Liver (tissue), 9 donors: ENCODE results near the gene ARHGEF2. TPM values are rescaled to one million over a fixed set of nuclear protein-coding genes. Genes with fewer than 3 reads are reported as not detected.

ENCODE experiments used
- DNase-seq: peaks from one replicate; pipeline ENCODE4 v3.0.0-alpha.2; 2017; ENCODE audit warnings: low spot score
- H3K27ac ChIP-seq, 2 donors: one replicate each; pipeline ENCODE4 v1.7.0; 2013; ENCODE audit warnings: inconsistent platforms in 2 of 2, low read length in 2 of 2, control low read depth in 1 of 2, low read depth in 1 of 2, mild to moderate bottlenecking in 1 of 2
- H3K27me3 ChIP-seq, 4 donors: one replicate each; pipeline versions ENCODE4 v1.6.1 to v1.7.0; 2013; ENCODE audit warnings: low read length in 3 of 4, inconsistent platforms in 1 of 4, mild to moderate bottlenecking in 1 of 4, moderate library complexity in 1 of 4; ENCODE audit not compliant: control insufficient read depth in 4 of 4, insufficient read depth in 4 of 4
- H3K36me3 ChIP-seq, 4 donors: one replicate each; pipeline versions ENCODE4 v1.6.1 to v1.7.0; 2013; ENCODE audit warnings: low read length in 3 of 4, mild to moderate bottlenecking in 3 of 4, low read depth in 1 of 4, moderate library complexity in 1 of 4; ENCODE audit not compliant: control insufficient read depth in 4 of 4, insufficient read depth in 3 of 4
- H3K4me1 ChIP-seq, 4 donors: one replicate each; pipeline versions ENCODE4 v1.6.1 to v1.7.0; 2013; ENCODE audit warnings: low read length in 3 of 4, mild to moderate bottlenecking in 3 of 4, moderate library complexity in 1 of 4; ENCODE audit not compliant: control insufficient read depth in 4 of 4, insufficient read depth in 4 of 4
- H3K4me3 ChIP-seq, 3 donors: one replicate each; pipeline versions ENCODE4 v1.6.1 to v1.7.0; 2013; ENCODE audit warnings: low read length in 3 of 3, control low read depth in 1 of 3, low read depth in 1 of 3, mild to moderate bottlenecking in 1 of 3
- H3K9ac ChIP-seq, 2 donors: one replicate each; pipeline ENCODE4 v1.7.0; 2013; ENCODE audit warnings: low read length in 2 of 2, mild to moderate bottlenecking in 2 of 2, moderate library complexity in 2 of 2, control low read depth in 1 of 2, low read depth in 1 of 2
- H3K9me3 ChIP-seq, 4 donors: one replicate each; pipeline versions ENCODE4 v1.6.1 to v1.7.0; 2013; ENCODE audit warnings: low read length in 3 of 4; ENCODE audit not compliant: control insufficient read depth in 4 of 4
- ATF3 ChIP-seq: IDR thresholded peaks from 2 replicates; pipeline ENCODE4 v1.6.1; 2016; ENCODE audit warnings: antibody characterized with exemption
- EGR1 ChIP-seq, 2 donors: IDR thresholded peaks; 2 replicates each; pipeline ENCODE4 v1.6.1; 2016 to 2018; ENCODE audit warnings: antibody characterized with exemption in 2 of 2, low read depth in 2 of 2
- FOXA1 ChIP-seq: IDR thresholded peaks from 2 replicates; pipeline ENCODE4 v1.6.1; 2016; ENCODE audit warnings: antibody characterized with exemption
- GABPA ChIP-seq, 2 donors: IDR thresholded peaks in 1 of 2; conservative IDR thresholded peaks in 1 of 2; 2 replicates each; pipeline ENCODE4 v1.6.1; 2016; ENCODE audit warnings: antibody characterized with exemption in 2 of 2, mild to moderate bottlenecking in 1 of 2, moderate library complexity in 1 of 2
- HNF4A ChIP-seq, 2 donors: conservative IDR thresholded peaks; 2 replicates each; pipeline ENCODE4 v1.6.1; 2016; ENCODE audit warnings: antibody characterized with exemption in 2 of 2, mild to moderate bottlenecking in 2 of 2
- HNF4G ChIP-seq: IDR thresholded peaks from 2 replicates; pipeline ENCODE4 v1.6.1; 2016; ENCODE audit warnings: antibody characterized with exemption
- NR2F2 ChIP-seq: IDR thresholded peaks from 2 replicates; pipeline ENCODE4 v1.6.1; 2016; ENCODE audit warnings: antibody characterized with exemption
- RAD21 ChIP-seq, 2 donors: IDR thresholded peaks; 2 replicates each; pipeline ENCODE4 v1.6.1; 2016; ENCODE audit warnings: antibody characterized with exemption in 2 of 2, mild to moderate bottlenecking in 2 of 2
- REST ChIP-seq: IDR thresholded peaks from 2 replicates; pipeline ENCODE4 v1.6.1; 2016; ENCODE audit warnings: antibody characterized with exemption, mild to moderate bottlenecking
- RXRA ChIP-seq, 2 donors: IDR thresholded peaks; 2 replicates each; pipeline ENCODE4 v1.6.1; 2017 to 2018; ENCODE audit warnings: antibody characterized with exemption in 2 of 2, mild to moderate bottlenecking in 1 of 2
- SP1 ChIP-seq: IDR thresholded peaks from 2 replicates; pipeline ENCODE4 v1.6.1; 2018; ENCODE audit warnings: antibody characterized with exemption, mild to moderate bottlenecking
- TAF1 ChIP-seq: conservative IDR thresholded peaks from 2 replicates; pipeline ENCODE4 v1.6.1; 2016; ENCODE audit warnings: antibody characterized with exemption, mild to moderate bottlenecking
- ZBTB33 ChIP-seq: IDR thresholded peaks from 2 replicates; pipeline ENCODE4 v1.6.1; 2016; ENCODE audit warnings: antibody characterized with exemption
- WGBS: extraction: QIAGEN DNeasy Blood & Tissue Kit; methylation state at CpG from one replicate; pipeline ENCODE4 v1.1.7; 2013; 5-methylcytosine and 5-hydroxymethylcytosine counted together
- polyA plus RNA-seq, 2 donors: library from polyadenylated mRNA; stranded (reverse) in 1 of 2; unstranded in 1 of 2; fragments of 200-250 nt in 1 of 2; fragments of >200 nt in 1 of 2; fragmentation: Nextera tagmentation in 1 of 2; extraction: Ambion mirVana in 1 of 2; gene quantifications; one replicate each; pipeline versions ENCODE4 v1.2.1 to v1.2.3, GENCODE V29; 2013 to 2015
- total RNA-seq, 2 donors: library from RNA; depleted of rRNA; stranded (reverse); fragments of >200 nt; gene quantifications; one replicate each; pipeline ENCODE4 v1.2.3, GENCODE V29; 2014
- donor health status: healthy.
- donor health status: healthy.
- donor health status: healthy.
- donor health status: healthy.
- donor health status: healthy.

The ARHGEF2 gene
- total and polyA plus RNA-seq, 4 donors, result 3.2 to 59.1 (median 10.3) TPM

DNA sequence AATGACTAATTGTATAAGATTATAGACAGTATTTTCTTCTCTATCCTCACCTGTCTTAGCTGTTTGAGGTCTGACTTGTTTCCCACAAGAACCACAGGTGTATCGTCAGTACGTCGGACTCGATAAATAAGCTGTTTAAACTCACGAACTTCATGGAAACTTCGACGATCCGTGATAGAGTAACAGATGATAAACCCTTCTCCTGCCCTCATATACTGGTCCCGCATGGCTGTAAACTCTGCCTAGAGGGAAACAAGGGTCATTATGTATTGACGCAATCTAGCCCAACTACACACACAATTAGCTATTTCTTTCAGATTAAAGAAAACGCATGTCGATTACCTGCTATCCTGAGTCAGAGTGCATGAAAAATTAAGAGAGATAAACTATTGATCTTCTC lies 74.1 kb downstream of the ARHGEF2 start (continued):
- no peak for TF ChIP-seq REST
- TF ChIP-seq RAD21 (IDR thresholded peaks at IDR 0.05), result no peak
- TF ChIP-seq FOXA1, result no peak
- no peak for TF ChIP-seq SP1
- no peak for TF ChIP-seq ATF3
- TF ChIP-seq NR2F2, result no peak
- no peak for TF ChIP-seq HNF4A (conservative IDR thresholded peaks at IDR 0.05)

DNA sequence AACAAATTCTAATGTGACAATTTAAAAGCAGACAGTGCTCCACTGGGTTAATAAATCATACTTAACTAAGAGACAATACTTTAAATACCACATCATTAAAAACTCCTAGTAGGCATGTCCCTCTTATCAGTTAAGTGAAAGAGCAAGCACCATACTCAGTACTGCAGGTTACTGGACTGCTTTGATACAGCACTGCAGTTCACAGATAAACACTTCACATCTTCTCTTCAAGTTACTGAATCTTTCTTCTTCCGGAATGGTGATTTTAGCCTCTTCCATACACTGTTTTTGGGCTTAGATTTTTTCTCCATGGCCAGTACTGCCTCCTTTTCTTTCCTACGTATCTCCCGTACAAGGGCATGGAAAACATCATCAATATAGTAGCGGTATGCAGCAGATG lies 78.2 kb downstream of the ARHGEF2 start:
- H3K27me3 ChIP-seq, result no peaks in the 10 kb centered on the region
- WGBS, result 95% methylated on average over 4 of the region's 4 CpGs
- no peak for DNase-seq
- TF ChIP-seq ZBTB33, result no peak
- no peak for TF ChIP-seq HNF4A (conservative IDR thresholded peaks at IDR 0.05)
- TF ChIP-seq HNF4G, result no peak
- TF ChIP-seq NR2F2, result no peak
- H3K9me3 ChIP-seq, result no peaks in the 10 kb centered on the region
- H3K4me1 ChIP-seq, result no peaks in the 10 kb centered on the region
- H3K27ac ChIP-seq, result no peak overlapping the region
- H3K36me3 ChIP-seq, result peaks cover 18 to 54% (median 44%) of the 10 kb centered on the region in 4 donors
- H3K4me3 ChIP-seq, result no peak overlapping the region
- no peak overlapping the region for H3K9ac ChIP-seq

DNA sequence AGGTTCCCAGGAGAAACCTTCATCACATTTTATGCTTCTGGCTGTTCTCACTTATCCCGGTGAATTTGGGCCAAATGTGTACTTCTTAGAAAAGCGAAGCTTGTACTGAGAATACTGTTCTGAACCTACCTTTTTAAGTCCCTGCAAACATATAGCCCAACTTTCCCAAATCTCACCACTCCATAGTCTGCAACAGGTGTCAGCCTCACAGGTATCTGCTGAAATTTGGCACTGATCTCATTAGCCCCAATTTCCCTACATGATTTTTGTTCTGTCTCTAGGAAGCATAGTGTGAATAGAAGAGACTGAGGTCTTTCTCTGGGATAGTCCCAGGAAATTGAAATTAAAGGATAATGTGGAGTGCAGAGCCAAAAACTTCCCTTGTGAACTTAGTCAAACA lies 78.7 kb downstream of the ARHGEF2 start:
- no peaks in the 10 kb centered on the region for H3K9me3 ChIP-seq
- H3K36me3 ChIP-seq, result peaks cover 17 to 49% (median 43%) of the 10 kb centered on the region in 4 donors
- WGBS, result 99% methylated on average over 2 of the region's 2 CpGs
- H3K27ac ChIP-seq, result no peak overlapping the region
- TF ChIP-seq REST (no peak), GABPA (IDR thresholded peaks at IDR 0.05 in 1 of 2, conservative IDR thresholded peaks at IDR 0.05 in 1 of 2) (no peak), HNF4A (conservative IDR thresholded peaks at IDR 0.05) (no peak), HNF4G (no peak), TAF1 (no peak), RXRA (IDR thresholded peaks at IDR 0.05) (no peak), EGR1 (IDR thresholded peaks at IDR 0.05; ENCODE audit: low read depth in 2 of 2) (no peak), SP1 (no peak), ZBTB33 (no peak), NR2F2 (no peak)
- no peaks in the 10 kb centered on the region for H3K27me3 ChIP-seq
- no peak overlapping the region for H3K4me3 ChIP-seq
- DNase-seq, result no peak
- H3K9ac ChIP-seq, result no peak overlapping the region
- no peaks in the 10 kb centered on the region for H3K4me1 ChIP-seq
